Panc1 (cell line): ENCODE measurements around the gene SLC31A2. TPM values are rescaled to one million over a fixed set of nuclear protein-coding genes. Genes with fewer than 3 reads are reported as not detected.
A peak's percentile ranks its signal among the peaks of the same experiment; 100 is the strongest.

Source experiments
- ATAC-seq: fragments of 200-7000 bp; cut with Tn5 transposase; 2 replicates; pipeline ENCODE4 v1.9.1; 2020; ENCODE audit warnings: mild to moderate bottlenecking, moderate library complexity
- BruUV-seq: library from RNA; stranded (reverse); fragments of 400-500 nt; replicated peaks from 2 replicates; lab custom pipeline; 2021; lab: Mats Ljungman, UMichigan
- CTCF ChIA-PET: fragments of 300-600 bp; sonication (Branson Sonifier 250); formaldehyde crosslinking; loops from one replicate; lab custom pipeline; 2022; ENCODE audit warnings: antibody characterized with exemption; lab: Charles Lee
- POLR2A ChIA-PET: fragments of 300-600 bp; sonication (Branson Sonifier 250); formaldehyde crosslinking; loops from one replicate; lab custom pipeline; 2022; ENCODE audit warnings: antibody characterized with exemption; lab: Charles Lee
- DNase-seq: peaks from one replicate; pipeline ENCODE4 v3.0.0-alpha.2; 2010; ENCODE audit warnings: low read depth, low spot score
- H3K27ac ChIP-seq: 2 replicates; pipeline ENCODE4 v1.5.1; 2011; ENCODE audit warnings: mild to moderate bottlenecking, low read length, inconsistent platforms
- H3K27me3 ChIP-seq: fragments of 200-500 bp; sonication (Bioruptor generic); 2 replicates; pipeline ENCODE4 v1.6.0; 2014; ENCODE audit warnings: low read length, inconsistent platforms; ENCODE audit not compliant: control insufficient read depth, insufficient read depth
- H3K36me3 ChIP-seq: fragments of 200-500 bp; sonication (Bioruptor generic); 2 replicates; pipeline ENCODE4 v1.5.1; 2014; ENCODE audit warnings: inconsistent platforms, mild to moderate bottlenecking, low read length, moderate library complexity; ENCODE audit not compliant: control insufficient read depth, insufficient read depth
- H3K4me1 ChIP-seq: 2 replicates; pipeline ENCODE4 v1.5.1; 2011; ENCODE audit warnings: inconsistent platforms, mild to moderate bottlenecking, low read length, moderate library complexity; ENCODE audit not compliant: control insufficient read depth, insufficient read depth
- H3K4me3 ChIP-seq, 2 experiments: 2 replicates each; pipeline ENCODE4 v1.5.1; 2011 to 2012; ENCODE audit warnings: low read depth in 2 of 2, low read length in 2 of 2, mild to moderate bottlenecking in 2 of 2, inconsistent platforms in 1 of 2, moderate library complexity in 1 of 2
- H3K9me3 ChIP-seq: fragments of 200-500 bp; sonication (Bioruptor generic); 2 replicates; pipeline ENCODE4 v1.5.1; 2014; ENCODE audit warnings: low read depth, mild to moderate bottlenecking, inconsistent platforms, low read length, moderate library complexity; ENCODE audit not compliant: control insufficient read depth, insufficient read depth
- POLR2AphosphoS5 ChIP-seq: IDR thresholded peaks from 2 replicates; pipeline ENCODE4 v1.6.1; 2012; ENCODE audit warnings: mild to moderate bottlenecking, low read depth, low read length, moderate library complexity
- SIN3A ChIP-seq: IDR thresholded peaks from 2 replicates; pipeline ENCODE4 v1.6.1; 2012; ENCODE audit warnings: low read depth, mild to moderate bottlenecking, low read length, moderate library complexity, borderline replicate concordance; ENCODE audit not compliant: insufficient read depth
- TCF7L2 ChIP-seq: IDR thresholded peaks from 2 replicates; pipeline ENCODE4 v1.6.1; 2011; ENCODE audit warnings: mild to moderate bottlenecking, low read depth, low read length, inconsistent platforms
- in situ Hi-C: cut with HindIII; loops from 2 replicates; pipeline ENCODE4 v1.10.0; 2016; ENCODE audit warnings: low sequenced_read_pairs, low pct_unique_long_range_greater_than_20kb
- intact Hi-C: fragments of 100-400 bp; cut with micrococcal nuclease; formaldehyde crosslinking; loops from one replicate; pipeline ENCODE4 v1.10.0; 2022; ENCODE audit not compliant: unreplicated experiment
- total RNA-seq: library from RNA; stranded (reverse); gene quantifications from one replicate; pipeline ENCODE4 v1.2.1, GENCODE V29; 2021; ENCODE audit not compliant: unreplicated experiment
- TF ChIP-seq, protein P1 (sequence below), 2 experiments: IDR thresholded peaks; 2 replicates each; pipeline ENCODE4 v1.6.1; 2011 to 2012; ENCODE audit warnings: low read depth in 2 of 2, control low read depth in 1 of 2, low read length in 1 of 2, mild to moderate bottlenecking in 1 of 2, moderate library complexity in 1 of 2; ENCODE audit not compliant: insufficient read depth in 1 of 2
- TF ChIP-seq, protein P2 (sequence below): fragments of 450-650 bp; IDR thresholded peaks from 2 replicates; pipeline ENCODE4 v1.5.1; 2017; ENCODE audit warnings: mild to moderate bottlenecking

SLC31A2 gene
- total RNA-seq, 1 experiment from 2014 or later, result 5.3 TPM

DNA sequence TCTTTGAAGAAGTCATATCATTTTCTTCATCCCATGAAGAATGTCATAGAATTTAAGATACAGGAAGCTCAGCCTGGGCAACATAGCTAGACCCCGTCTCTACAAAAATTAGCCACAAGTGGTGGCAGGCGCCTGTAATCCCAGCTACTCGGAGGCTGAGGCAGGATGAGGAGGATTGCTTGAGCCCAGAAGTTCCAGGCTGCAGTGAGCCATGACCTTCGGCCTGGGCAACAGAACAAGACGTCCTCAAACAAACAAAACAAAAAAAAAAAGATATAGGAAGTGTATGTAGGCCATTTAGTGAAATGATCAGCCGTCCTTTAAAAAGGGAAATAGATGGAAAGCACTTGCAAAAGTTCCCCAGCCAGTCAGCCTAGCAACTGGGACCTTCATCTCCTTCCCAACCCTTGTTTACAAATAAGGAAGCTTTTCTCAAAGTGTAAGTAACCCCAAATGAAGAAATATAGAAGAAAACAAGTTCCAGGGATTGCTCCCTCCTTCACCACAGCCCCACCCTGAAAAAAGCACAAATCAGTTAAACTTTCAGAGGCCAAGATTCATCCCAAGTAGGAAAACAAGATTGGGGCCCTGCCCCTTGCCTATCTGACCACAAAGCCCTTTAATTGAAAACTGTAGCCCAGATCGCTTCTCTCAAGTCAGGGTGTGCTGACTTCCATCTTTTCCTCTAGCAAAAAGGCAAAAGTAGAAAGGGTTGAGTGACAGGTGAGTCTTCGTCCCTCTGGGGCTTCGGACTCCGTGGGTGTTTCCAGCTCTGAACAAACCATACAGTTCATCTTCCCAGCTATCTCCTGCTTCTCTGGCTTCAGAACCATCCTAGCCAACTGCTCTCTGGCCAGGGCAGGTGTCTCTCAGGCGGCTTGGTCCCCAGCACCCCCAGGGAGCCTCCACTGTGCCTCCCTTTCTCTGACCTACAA, 1.2 kb downstream of the SLC31A2 start:
- in situ Hi-C loops (no loop called here), intact Hi-C loops (no loop called here)
- CTCF ChIA-PET, result interaction anchor here (0.7 kb wide), 1 partner anchor 200 kb away, joined by 3 read pairs; no protein-coding TSS in a partner anchor

DNA sequence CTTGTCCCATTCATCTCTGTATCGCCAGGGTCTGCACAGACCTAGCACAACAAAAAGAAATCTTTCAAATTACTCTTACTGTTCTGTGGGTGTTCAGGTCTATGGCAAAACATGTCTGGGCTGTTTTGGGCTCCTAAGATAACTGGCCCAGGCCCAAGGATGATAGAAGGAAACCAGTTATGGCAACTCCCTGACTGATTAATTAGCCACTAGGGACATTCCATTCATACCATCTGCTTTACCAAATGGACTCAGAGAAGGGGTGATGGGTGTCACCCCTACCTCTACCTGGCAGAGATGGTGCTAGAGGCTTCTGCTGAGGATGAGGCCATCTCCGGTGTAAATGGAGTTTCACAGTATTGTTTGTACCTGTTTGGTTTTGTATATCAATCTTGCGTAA, 1.9 kb downstream of the SLC31A2 start:
- H3K9me3 ChIP-seq, result no peaks in the 10 kb centered on the region
- ATAC-seq (no peak), DNase-seq (no peak)
- CTCF ChIA-PET, result no interaction called here
- in situ Hi-C loops (no loop called here), intact Hi-C loops (no loop called here)
- no peak overlapping the region for H3K27ac ChIP-seq
- POLR2A ChIA-PET, result no interaction called here
- H3K27me3 ChIP-seq, result no peaks in the 10 kb centered on the region
- TF ChIP-seq SIN3A (no peak), TCF7L2 (no peak), POLR2AphosphoS5 (no peak)
- TF ChIP-seq, protein P1, sequence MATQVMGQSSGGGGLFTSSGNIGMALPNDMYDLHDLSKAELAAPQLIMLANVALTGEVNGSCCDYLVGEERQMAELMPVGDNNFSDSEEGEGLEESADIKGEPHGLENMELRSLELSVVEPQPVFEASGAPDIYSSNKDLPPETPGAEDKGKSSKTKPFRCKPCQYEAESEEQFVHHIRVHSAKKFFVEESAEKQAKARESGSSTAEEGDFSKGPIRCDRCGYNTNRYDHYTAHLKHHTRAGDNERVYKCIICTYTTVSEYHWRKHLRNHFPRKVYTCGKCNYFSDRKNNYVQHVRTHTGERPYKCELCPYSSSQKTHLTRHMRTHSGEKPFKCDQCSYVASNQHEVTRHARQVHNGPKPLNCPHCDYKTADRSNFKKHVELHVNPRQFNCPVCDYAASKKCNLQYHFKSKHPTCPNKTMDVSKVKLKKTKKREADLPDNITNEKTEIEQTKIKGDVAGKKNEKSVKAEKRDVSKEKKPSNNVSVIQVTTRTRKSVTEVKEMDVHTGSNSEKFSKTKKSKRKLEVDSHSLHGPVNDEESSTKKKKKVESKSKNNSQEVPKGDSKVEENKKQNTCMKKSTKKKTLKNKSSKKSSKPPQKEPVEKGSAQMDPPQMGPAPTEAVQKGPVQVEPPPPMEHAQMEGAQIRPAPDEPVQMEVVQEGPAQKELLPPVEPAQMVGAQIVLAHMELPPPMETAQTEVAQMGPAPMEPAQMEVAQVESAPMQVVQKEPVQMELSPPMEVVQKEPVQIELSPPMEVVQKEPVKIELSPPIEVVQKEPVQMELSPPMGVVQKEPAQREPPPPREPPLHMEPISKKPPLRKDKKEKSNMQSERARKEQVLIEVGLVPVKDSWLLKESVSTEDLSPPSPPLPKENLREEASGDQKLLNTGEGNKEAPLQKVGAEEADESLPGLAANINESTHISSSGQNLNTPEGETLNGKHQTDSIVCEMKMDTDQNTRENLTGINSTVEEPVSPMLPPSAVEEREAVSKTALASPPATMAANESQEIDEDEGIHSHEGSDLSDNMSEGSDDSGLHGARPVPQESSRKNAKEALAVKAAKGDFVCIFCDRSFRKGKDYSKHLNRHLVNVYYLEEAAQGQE (IDR thresholded peaks at IDR 0.05; ENCODE audit: insufficient read depth in 1 of 2, low read depth in 2 of 2, low read length in 1 of 2), result no peak
- TF ChIP-seq, protein P2, sequence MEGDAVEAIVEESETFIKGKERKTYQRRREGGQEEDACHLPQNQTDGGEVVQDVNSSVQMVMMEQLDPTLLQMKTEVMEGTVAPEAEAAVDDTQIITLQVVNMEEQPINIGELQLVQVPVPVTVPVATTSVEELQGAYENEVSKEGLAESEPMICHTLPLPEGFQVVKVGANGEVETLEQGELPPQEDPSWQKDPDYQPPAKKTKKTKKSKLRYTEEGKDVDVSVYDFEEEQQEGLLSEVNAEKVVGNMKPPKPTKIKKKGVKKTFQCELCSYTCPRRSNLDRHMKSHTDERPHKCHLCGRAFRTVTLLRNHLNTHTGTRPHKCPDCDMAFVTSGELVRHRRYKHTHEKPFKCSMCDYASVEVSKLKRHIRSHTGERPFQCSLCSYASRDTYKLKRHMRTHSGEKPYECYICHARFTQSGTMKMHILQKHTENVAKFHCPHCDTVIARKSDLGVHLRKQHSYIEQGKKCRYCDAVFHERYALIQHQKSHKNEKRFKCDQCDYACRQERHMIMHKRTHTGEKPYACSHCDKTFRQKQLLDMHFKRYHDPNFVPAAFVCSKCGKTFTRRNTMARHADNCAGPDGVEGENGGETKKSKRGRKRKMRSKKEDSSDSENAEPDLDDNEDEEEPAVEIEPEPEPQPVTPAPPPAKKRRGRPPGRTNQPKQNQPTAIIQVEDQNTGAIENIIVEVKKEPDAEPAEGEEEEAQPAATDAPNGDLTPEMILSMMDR, result no peak
- peaks cover 4% of the 10 kb centered on the region for H3K4me1 ChIP-seq
- H3K36me3 ChIP-seq, result no peaks in the 10 kb centered on the region
- no TSS peak for BruUV-seq
- no peak overlapping the region for H3K4me3 ChIP-seq

More for the DNA sequence above, 1.2 kb downstream of the SLC31A2 start:
- Histone ChIP-seq H3K4me3 (peak overlapping the region; percentile 64 to 65), H3K27me3 (no peaks in the 10 kb centered on the region), H3K36me3 (no peaks in the 10 kb centered on the region), H3K4me1 (peaks cover 4% of the 10 kb centered on the region), H3K27ac (no peak overlapping the region), H3K9me3 (no peaks in the 10 kb centered on the region)
- BruUV-seq, result TSS peak; percentile 87
- DNase-seq (no peak), ATAC-seq (no peak)
- TF ChIP-seq, protein P1 (IDR thresholded peaks at IDR 0.05; ENCODE audit: insufficient read depth in 1 of 2, low read depth in 2 of 2, low read length in 1 of 2), result no peak
- TF ChIP-seq, protein P2, result no peak
- TF ChIP-seq POLR2AphosphoS5 (no peak), SIN3A (no peak), TCF7L2 (no peak)
- POLR2A ChIA-PET, result interaction anchor here (0.7 kb wide), 1 partner anchor 9 kb away, joined by 3 read pairs; no protein-coding TSS in a partner anchor
